T-helper 2 cell treated with Interferon-gamma antibody and Interleukin-4, amounts not matched to agents 5 μg/mL and 100 μg/mL, for 36 hours (primary cell): Measurements from ENCODE around the gene LAMB4.

Experiments
- DNase-seq: peaks from one replicate; pipeline ENCODE4 v3.0.0; 2021; ENCODE audit warnings: low spot score
- H3K27ac Mint-ChIP-seq: one replicate; pipeline ENCODE4 v1.8.0; 2021; ENCODE audit warnings: mild to moderate bottlenecking, mixed read lengths
- H3K27me3 Mint-ChIP-seq: one replicate; pipeline ENCODE4 v1.8.0; 2021; ENCODE audit warnings: low read depth, mixed read lengths
- H3K36me3 Mint-ChIP-seq: one replicate; pipeline ENCODE4 v1.8.0; 2021; ENCODE audit warnings: low read depth, mixed read lengths
- H3K4me1 Mint-ChIP-seq: one replicate; pipeline ENCODE4 v1.8.0; 2021; ENCODE audit warnings: low read depth, mixed read lengths
- H3K4me3 Mint-ChIP-seq: one replicate; pipeline ENCODE4 v1.8.0; 2022; ENCODE audit warnings: mild to moderate bottlenecking, moderate library complexity, mixed read lengths
- H3K9me3 Mint-ChIP-seq: one replicate; pipeline ENCODE4 v1.8.0; 2021; ENCODE audit warnings: mixed read lengths

The LAMB4 gene

DNA sequence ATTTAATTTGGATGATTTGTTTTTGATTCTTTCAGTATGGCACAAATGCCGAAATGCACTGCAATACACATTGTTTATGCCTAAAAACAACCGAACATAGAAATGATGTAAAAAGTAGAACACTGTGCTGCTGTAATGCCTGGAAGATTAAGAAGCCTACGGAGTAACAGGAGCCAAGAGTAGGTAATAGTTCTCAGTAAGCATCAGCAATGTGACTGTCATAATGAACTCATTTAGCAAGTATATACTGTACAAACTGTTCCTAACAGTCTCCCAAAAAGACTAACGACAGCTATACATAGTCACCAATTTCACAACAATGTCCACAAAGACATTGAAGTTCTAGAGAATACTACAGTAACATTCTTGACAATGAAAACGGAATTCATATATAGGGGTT lies 19.0 kb upstream of the LAMB4 start:
- no peak for DNase-seq
- no peaks in the 10 kb centered on the region for H3K36me3 Mint-ChIP-seq
- no peaks in the 10 kb centered on the region for H3K9me3 Mint-ChIP-seq
- no peaks in the 10 kb centered on the region for H3K4me1 Mint-ChIP-seq
- peaks cover 28% of the 10 kb centered on the region for H3K27me3 Mint-ChIP-seq
- H3K4me3 Mint-ChIP-seq: no peak overlapping the region
- no peak overlapping the region for H3K27ac Mint-ChIP-seq

DNA sequence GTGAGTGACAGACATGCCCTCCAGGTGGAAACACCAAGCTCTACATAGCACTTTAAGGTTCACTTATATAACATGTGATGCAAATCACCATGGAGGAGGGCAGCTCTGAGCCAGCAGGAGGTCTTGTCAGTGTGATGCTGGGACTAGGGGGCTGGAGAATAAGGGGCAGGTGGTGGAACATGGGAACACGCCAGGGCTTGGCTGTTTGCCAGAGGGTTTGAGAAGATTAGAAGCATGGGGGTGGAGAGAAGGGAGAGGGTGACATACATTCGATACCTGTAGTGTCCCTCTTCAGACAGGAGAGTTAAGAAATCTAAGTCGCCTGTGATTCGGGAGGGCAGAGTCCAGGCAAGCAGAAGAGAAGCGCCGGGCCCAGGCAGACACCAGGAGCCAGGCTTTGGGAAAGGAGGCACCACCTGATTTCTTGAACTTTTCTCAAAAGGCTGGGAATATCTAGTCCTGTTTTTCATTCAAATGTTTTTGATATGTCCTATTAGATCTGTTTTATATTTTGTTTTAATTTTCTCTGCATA lies 16.9 kb upstream of the LAMB4 start:
- Mint-ChIP-seq H3K36me3 (no peaks in the 10 kb centered on the region), H3K27me3 (peaks cover 27% of the 10 kb centered on the region), H3K4me1 (no peaks in the 10 kb centered on the region), H3K27ac (no peak overlapping the region), H3K4me3 (no peak overlapping the region), H3K9me3 (no peaks in the 10 kb centered on the region)
- DNase-seq: no peak

DNA sequence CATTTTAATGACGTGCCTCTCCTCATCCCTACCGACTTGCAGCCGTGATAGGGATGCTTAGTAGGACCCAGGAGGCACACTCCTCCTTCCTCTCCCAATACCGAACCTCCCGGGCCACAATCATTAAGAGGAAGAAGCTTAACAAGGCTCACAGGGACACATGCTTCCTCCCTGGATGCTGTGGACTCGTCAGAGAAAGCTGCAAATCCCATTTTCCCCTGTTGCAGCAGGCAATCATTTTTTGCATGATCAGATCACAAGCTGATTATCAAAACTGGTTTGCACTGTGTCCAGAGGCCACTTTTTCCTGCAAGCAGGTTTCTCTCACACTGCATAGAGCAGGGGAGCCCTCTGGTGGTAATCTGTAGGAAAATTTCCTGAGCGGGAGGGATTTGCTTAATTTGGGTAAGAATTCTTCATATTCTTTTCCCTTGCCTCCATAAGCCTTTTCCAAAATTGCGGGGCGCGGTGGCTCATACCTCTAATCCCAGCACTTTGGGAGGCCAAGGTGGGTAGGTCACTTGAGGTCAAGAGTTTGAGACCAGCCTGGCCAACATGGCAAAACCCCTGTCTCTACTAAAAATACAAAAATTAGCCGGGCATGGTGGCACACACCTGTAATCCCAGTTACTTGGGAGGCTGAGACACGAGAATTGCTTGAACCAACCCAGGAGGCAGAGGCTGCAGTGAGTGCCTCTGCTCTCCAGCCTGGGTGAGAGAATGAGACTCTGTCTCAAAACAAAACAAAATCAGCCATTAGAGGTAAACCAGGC lies 16.1 kb upstream of the LAMB4 start:
- no peak overlapping the region for H3K4me3 Mint-ChIP-seq
- H3K36me3 Mint-ChIP-seq: no peaks in the 10 kb centered on the region
- H3K27ac Mint-ChIP-seq: no peak overlapping the region
- peaks cover 27% of the 10 kb centered on the region for H3K27me3 Mint-ChIP-seq
- H3K4me1 Mint-ChIP-seq: no peaks in the 10 kb centered on the region
- H3K9me3 Mint-ChIP-seq: no peaks in the 10 kb centered on the region
- peak; percentile 36 for DNase-seq

DNA sequence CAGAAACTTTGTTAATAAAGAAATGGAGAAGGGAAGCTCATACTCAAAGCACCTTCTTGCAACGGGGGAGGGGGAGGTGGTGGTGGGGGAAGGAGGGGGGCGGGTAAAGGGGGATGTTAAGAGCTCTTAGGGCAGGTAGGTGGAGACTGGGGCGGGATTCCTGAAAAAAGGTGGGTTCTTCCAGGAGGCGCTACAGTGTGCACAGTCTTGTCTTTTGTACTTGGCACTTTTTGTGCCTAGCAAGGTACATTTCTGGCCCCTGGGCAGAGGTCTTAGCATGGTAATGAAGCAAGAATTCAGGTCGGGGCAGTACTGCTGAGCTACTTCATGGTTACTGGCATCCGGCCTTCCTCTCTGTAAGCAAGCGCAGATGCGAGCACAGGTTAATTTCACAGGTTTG lies 15.2 kb upstream of the LAMB4 start:
- no peaks in the 10 kb centered on the region for H3K36me3 Mint-ChIP-seq

DNA sequence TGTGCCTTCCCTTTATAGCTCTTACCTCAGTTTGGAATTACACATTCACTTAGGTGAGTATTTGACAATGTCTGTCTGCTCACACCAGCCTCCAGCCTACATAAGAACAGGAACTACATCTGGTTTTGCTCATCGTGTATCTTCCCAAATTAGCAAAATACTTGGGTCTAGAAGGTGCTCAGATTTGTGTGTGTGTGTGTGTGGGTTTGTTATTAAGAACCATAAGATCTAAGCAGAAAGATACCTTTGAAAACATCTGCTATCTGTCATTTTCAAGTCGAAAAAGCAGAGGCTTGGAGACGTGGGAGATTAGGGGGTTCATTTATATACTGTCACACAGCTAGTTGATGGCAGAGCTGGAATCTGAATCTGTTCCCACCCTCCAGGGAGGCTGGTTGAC lies 14.8 kb upstream of the LAMB4 start:
- Mint-ChIP-seq H3K4me3 (no peak overlapping the region), H3K9me3 (no peaks in the 10 kb centered on the region), H3K36me3 (no peaks in the 10 kb centered on the region), H3K4me1 (no peaks in the 10 kb centered on the region), H3K27ac (no peak overlapping the region), H3K27me3 (peaks cover 18% of the 10 kb centered on the region)
- no peak for DNase-seq

More for the DNA sequence above, 15.2 kb upstream of the LAMB4 start:
- H3K27ac Mint-ChIP-seq: no peak overlapping the region
- no peak for DNase-seq
- peaks cover 22% of the 10 kb centered on the region for H3K27me3 Mint-ChIP-seq
- H3K4me1 Mint-ChIP-seq: no peaks in the 10 kb centered on the region
- no peak overlapping the region for H3K4me3 Mint-ChIP-seq
- H3K9me3 Mint-ChIP-seq: no peaks in the 10 kb centered on the region

DNA sequence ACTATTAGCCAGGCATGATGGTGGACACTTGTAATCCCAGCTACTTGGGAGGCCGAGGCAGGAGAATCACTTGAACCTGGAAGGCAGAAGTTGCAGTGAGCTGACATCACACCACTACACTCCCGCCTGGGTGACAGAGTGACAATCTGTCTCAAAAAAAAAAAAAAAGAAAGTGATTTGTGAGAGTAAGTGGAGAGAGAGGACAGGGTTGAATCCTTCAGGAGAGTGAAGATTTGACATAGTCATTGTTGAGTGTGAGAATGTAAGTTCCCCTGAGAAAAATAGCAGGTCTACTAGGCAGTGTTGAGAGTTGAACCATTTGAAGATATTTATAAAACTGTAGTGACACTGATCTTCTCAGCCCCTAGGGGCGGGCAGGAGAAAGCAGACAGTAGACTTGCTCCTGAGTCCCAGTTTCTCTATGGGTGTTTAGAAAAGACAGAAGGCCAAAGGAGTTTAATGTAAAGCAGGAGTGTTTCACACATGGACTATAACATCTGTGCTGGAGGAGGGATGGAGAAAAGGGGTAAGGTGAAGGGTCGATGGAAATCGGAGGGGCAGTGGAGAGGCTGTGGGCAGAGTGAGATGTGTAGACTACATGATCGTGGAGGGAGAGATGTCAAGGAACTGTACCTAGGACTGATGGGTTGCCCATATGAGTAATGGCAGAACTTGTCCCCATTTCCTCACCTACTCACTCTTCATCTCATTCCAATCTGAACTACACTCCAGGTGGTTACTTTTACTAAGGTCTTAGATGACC lies 13.7 kb upstream of the LAMB4 start:
- H3K4me1 Mint-ChIP-seq: no peaks in the 10 kb centered on the region
- H3K9me3 Mint-ChIP-seq: no peaks in the 10 kb centered on the region
- no peaks in the 10 kb centered on the region for H3K36me3 Mint-ChIP-seq
- H3K27ac Mint-ChIP-seq: no peak overlapping the region
- no peak for DNase-seq
- H3K4me3 Mint-ChIP-seq: no peak overlapping the region
- peaks cover 13% of the 10 kb centered on the region for H3K27me3 Mint-ChIP-seq

DNA sequence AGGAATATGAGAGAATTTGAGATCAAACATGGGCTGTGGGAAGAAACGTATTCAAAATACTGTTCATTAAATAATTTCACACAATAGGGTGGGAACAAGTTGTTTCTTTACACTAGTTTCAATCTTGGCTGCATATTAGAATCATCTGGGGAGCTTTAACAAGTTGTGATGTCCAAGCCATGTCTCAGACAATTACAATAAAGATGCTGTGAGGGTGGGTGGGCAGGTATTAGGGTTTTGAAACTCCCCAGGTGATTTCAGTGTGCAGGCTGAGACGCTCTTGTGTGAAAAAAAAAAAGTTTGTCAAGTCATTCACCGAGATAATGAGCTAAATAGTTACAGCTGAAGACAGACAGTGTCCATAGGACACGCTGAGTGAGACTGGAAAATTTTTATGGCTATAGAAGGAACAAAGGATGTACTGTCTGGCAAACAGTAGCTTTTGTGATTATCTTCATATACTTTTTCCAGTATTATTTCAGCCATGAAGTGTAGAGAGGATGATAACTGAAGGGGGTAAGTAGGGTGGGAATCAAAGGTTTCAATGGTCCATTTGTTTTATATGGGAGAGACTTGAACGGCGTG lies 12.6 kb upstream of the LAMB4 start:
- peaks cover 22% of the 10 kb centered on the region for H3K27me3 Mint-ChIP-seq
- no peak overlapping the region for H3K27ac Mint-ChIP-seq
- no peaks in the 10 kb centered on the region for H3K9me3 Mint-ChIP-seq
- H3K4me1 Mint-ChIP-seq: no peaks in the 10 kb centered on the region
- no peak for DNase-seq
- H3K36me3 Mint-ChIP-seq: no peaks in the 10 kb centered on the region
- no peak overlapping the region for H3K4me3 Mint-ChIP-seq

DNA sequence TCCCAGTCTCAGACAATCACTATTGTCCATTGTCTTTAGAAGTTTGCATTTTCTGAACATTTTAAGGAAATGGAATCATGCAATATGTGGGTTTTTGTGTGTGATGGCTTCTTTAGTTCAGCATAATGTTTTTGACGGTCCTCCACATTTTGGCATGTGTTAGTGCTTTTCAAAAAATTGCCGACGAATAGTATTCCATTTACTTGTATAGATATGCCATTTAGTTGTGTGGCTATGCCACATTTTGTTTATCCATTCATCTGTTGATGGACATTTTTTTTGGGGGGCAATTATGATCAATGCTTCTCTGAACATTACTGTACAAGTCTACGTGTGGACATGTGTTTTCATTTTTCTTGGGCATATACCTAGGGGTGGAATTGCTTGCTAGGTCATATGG lies 12.0 kb upstream of the LAMB4 start:
- H3K4me3 Mint-ChIP-seq: no peak overlapping the region
- peaks cover 1% of the 10 kb centered on the region for H3K36me3 Mint-ChIP-seq
- H3K27ac Mint-ChIP-seq: no peak overlapping the region

DNA sequence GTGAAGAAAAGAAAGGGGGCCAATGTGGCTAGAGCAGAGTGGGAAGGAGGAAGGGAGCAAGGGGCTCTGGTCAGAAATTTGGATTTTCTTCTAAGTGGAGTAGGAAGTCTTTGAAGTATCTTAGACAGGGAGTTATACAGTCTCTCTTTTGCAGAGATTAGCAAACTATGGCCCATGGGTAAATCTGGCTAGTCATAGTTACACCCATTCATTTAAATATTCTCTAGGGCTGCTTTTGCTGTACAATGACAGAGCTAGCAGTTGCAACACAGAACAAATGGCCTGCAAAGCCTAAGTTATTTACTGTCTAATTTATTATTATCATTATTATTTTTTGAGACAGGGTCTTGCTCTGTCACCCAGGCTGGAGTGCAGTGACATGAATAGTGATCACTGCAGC lies 10.5 kb upstream of the LAMB4 start:
- H3K27ac Mint-ChIP-seq: no peak overlapping the region
- no peaks in the 10 kb centered on the region for H3K9me3 Mint-ChIP-seq

More for the DNA sequence above, 12.0 kb upstream of the LAMB4 start:
- Mint-ChIP-seq H3K4me1 (no peaks in the 10 kb centered on the region), H3K9me3 (no peaks in the 10 kb centered on the region), H3K27me3 (peaks cover 24% of the 10 kb centered on the region)
- DNase-seq: no peak

DNA sequence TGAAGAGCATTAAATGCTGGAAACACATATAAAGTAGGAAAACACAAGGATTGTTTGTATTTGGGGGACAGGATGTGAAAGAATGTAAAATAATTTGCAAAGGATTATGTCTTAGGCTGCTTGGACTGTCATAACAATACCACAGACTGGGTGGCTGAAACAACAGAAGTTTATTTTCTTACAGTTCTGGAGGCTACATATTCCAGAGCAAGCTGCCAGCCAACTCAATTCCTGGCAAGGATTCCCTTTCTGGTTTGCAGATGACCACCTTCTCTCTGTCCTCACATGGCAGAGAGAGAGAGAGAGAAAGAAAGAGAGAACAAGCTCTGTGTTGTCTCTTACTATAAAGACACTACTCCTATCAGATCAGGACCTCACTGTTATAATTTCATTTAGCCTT lies 8.8 kb upstream of the LAMB4 start:
- peaks cover 18% of the 10 kb centered on the region for H3K4me1 Mint-ChIP-seq
- H3K9me3 Mint-ChIP-seq: no peaks in the 10 kb centered on the region
- no peak for DNase-seq
- peaks cover 24% of the 10 kb centered on the region for H3K27me3 Mint-ChIP-seq
- H3K36me3 Mint-ChIP-seq: peaks cover 3% of the 10 kb centered on the region
- no peak overlapping the region for H3K27ac Mint-ChIP-seq
- no peak overlapping the region for H3K4me3 Mint-ChIP-seq

More for the DNA sequence above, 10.5 kb upstream of the LAMB4 start:
- no peak overlapping the region for H3K4me3 Mint-ChIP-seq
- no peak for DNase-seq
- peaks cover 3% of the 10 kb centered on the region for H3K36me3 Mint-ChIP-seq
- H3K4me1 Mint-ChIP-seq: peaks cover 7% of the 10 kb centered on the region
- peaks cover 21% of the 10 kb centered on the region for H3K27me3 Mint-ChIP-seq

DNA sequence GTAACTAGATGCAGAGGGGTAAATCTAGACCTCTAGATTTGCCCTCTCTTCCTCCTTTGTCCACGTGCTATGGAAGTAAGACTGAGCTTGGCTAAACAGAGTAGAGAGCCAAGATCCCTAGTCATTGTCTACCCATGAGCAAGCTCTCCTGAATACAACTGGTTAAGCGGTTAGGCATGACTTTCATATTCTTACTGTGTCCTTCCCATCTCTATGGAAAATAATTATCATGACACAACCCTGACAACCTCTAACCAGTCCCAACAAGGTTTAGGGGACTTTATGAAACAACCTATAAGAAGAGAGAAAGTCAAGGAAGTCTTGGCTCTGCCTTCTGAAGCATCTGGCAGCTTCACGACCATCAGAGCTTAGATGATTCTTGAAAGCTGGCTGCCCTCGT lies 7.8 kb upstream of the LAMB4 start:
- Mint-ChIP-seq H3K27me3 (peaks cover 20% of the 10 kb centered on the region), H3K4me3 (no peak overlapping the region), H3K4me1 (peaks cover 18% of the 10 kb centered on the region), H3K27ac (no peak overlapping the region), H3K36me3 (peaks cover 3% of the 10 kb centered on the region), H3K9me3 (no peaks in the 10 kb centered on the region)
- no peak for DNase-seq

DNA sequence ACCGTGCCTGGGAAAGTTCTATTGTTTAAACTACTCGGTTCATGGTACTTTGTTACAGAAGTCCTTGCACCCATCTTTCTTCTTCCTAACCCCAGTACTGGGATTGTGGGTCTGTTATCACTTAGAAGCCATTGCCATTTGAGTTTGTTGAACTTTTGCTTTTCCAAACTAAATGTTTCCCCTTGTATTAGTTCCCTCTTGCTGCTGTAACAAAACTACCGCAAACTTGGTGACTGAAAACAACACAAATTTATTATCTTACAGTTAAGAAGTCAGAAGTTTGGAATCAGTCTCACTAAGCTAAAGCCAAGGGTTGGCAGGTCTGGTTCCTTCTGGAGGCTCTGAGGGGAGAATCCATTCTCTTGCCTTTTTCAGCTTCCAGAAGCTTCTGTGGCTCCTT lies 6.9 kb upstream of the LAMB4 start:
- no peaks in the 10 kb centered on the region for H3K9me3 Mint-ChIP-seq
- H3K4me1 Mint-ChIP-seq: peaks cover 19% of the 10 kb centered on the region
- no peak overlapping the region for H3K27ac Mint-ChIP-seq
- DNase-seq: no peak
- peaks cover 25% of the 10 kb centered on the region for H3K27me3 Mint-ChIP-seq
- H3K36me3 Mint-ChIP-seq: peaks cover 3% of the 10 kb centered on the region
- H3K4me3 Mint-ChIP-seq: no peak overlapping the region

DNA sequence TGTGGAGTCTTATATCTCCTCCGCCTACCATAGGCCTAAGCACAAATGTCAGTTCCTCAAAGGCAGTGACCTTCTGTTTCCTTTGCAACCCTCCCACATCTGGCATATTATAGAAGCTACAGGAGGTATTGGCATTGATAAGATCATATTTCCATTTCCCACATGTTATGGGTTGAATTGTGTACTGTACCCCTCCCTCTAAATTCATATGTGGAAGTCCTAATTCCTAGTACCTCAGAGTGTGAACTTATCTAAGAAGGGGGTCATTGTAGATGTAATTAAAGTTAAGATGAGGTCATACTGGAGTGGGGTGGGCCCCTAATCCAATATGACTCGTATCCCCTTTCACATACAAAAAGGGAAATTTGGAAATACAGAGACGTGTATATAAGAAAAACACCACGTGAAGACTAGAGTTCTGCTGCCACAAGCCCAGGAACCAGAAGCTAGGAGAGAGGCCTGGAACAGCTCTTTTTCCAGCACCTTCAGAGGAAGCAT lies 6.1 kb upstream of the LAMB4 start:
- Mint-ChIP-seq H3K27ac (peak overlapping the region; percentile 64), H3K4me1 (peaks cover 21% of the 10 kb centered on the region), H3K9me3 (no peaks in the 10 kb centered on the region), H3K27me3 (peaks cover 29% of the 10 kb centered on the region), H3K4me3 (peak overlapping the region; percentile 6), H3K36me3 (peaks cover 3% of the 10 kb centered on the region)
- peak; percentile 19 for DNase-seq
